Duodenal mucosa (tissue), 2 donors: ENCODE measurements around the gene PCDHB11.
A peak's percentile ranks its signal among the peaks of the same experiment; 100 is the strongest.
"Not testable (repeated sequence)": the region's sequence is repeated elsewhere in the genome, so short reads cannot be mapped to it uniquely, and the experiment has no call there.

Experiments used
- H3K27ac ChIP-seq: one replicate; pipeline ENCODE4 v1.7.0; 2013; ENCODE audit warnings: low read depth, low read length
- H3K27me3 ChIP-seq, 2 donors: one replicate each; pipeline ENCODE4 v1.7.0; 2013; ENCODE audit warnings: low read length in 2 of 2, control low read depth in 1 of 2; ENCODE audit not compliant: insufficient read depth in 2 of 2, control insufficient read depth in 1 of 2
- H3K36me3 ChIP-seq, 2 donors: one replicate each; pipeline ENCODE4 v1.7.0; 2013; ENCODE audit warnings: low read length in 2 of 2, control low read depth in 1 of 2; ENCODE audit not compliant: insufficient read depth in 2 of 2, control insufficient read depth in 1 of 2
- H3K4me1 ChIP-seq, 2 donors: one replicate each; pipeline ENCODE4 v1.7.0; 2013; ENCODE audit warnings: low read length in 2 of 2, control low read depth in 1 of 2; ENCODE audit not compliant: insufficient read depth in 2 of 2, control insufficient read depth in 1 of 2
- H3K4me3 ChIP-seq, 2 donors: one replicate each; pipeline ENCODE4 v1.7.0; 2013; ENCODE audit warnings: low read length in 2 of 2, low read depth in 1 of 2
- H3K9ac ChIP-seq, 2 donors: one replicate each; pipeline ENCODE4 v1.7.0; 2013; ENCODE audit warnings: low read length in 2 of 2, low read depth in 1 of 2
- H3K9me3 ChIP-seq, 2 donors: one replicate each; pipeline ENCODE4 v1.7.0; 2013; ENCODE audit warnings: low read length in 2 of 2, control low read depth in 1 of 2; ENCODE audit not compliant: control insufficient read depth in 1 of 2

Gene PCDHB11

DNA sequence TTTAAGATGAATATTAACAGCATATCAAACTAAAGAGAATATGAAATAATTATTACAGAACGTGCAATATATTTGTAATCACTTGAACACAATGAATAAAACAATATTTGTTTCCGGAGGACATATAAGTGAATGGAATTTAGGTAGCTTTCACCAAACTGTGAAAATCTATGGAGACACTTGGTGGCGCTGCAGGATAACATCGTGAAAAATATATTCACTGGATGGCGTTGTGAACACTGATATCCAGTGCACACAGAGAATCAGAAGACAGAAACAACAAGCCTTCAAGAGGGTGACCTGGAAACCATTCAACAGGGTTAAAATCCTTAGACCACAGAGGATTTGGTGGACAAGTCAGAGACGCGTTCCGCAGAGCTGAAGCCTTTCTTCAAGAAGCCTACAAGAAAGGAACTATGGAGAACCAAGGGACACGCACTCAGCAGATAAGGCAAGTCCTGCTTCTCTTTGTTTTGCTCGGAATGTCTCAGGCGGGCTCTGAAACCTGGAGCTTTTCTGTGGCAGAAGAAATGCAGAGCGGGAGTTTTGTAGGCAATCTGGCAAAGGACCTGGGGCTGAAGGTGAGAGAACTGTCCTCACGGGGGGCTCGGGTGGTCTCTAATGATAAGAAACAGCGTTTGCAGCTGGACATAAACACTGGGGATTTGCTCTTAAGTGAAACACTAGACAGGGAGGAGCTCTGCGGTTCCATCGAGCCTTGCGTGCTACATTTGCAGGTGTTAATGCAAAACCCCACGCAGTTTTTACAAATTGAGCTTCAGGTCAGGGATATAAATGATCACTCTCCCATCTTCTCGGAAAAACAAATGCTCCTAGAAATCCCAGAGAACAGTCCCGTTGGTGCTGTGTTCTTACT is at the start of gene PCDHB11:
Gene PCDHB11 (plus strand): TSS at position 269 of the 877 bp plus-strand sequence. CDS start 148 bp downstream, at position 417.
- H3K9me3 ChIP-seq: peaks cover 5 to 30% of the 10 kb centered on the region in 2 donors
- no peaks in the 10 kb centered on the region for H3K36me3 ChIP-seq
- no peaks in the 10 kb centered on the region for H3K4me1 ChIP-seq
- no peak within 1 kb of the TSS for H3K9ac ChIP-seq
- H3K4me3 ChIP-seq: peak within 1 kb of the TSS in 1 of 2 donors; percentile 12
- H3K27ac ChIP-seq: no peak within 1 kb of the TSS
- no peaks in the 10 kb centered on the region for H3K27me3 ChIP-seq

DNA sequence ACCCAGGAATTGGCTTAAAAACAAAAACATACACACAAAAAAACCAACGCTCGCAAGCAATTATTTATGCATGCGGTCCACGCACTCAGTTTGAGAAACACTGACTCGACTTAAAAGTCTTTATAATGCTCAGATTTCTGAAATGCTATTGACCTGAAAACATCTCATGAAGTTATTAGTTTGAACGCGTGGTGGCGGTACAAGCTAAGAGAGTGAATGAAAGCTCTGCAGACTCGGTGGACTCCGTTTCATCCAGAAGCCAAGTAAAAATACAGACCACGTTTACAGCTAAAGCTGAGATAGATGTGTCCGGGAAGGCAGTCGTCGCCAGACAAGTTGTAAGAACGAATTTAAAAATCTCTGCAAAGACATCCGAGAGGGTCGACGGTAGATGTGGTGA is 49.6 kb upstream of the PCDHB11 start, which contains the start of gene PCDHB6:
Gene PCDHB6 (plus strand): TSS at position 246 of the 400 bp plus-strand sequence. CDS start 201 bp downstream, outside the sequence.
- H3K9me3 ChIP-seq: peaks cover 6 to 15% of the 10 kb centered on the region in 2 donors
- H3K4me1 ChIP-seq: no peaks in the 10 kb centered on the region
- H3K4me3 ChIP-seq: no peak within 1 kb of the TSS
- H3K9ac ChIP-seq: no peak within 1 kb of the TSS
- no peak within 1 kb of the TSS for H3K27ac ChIP-seq
- H3K27me3 ChIP-seq: no peaks in the 10 kb centered on the region
- no peaks in the 10 kb centered on the region for H3K36me3 ChIP-seq

DNA sequence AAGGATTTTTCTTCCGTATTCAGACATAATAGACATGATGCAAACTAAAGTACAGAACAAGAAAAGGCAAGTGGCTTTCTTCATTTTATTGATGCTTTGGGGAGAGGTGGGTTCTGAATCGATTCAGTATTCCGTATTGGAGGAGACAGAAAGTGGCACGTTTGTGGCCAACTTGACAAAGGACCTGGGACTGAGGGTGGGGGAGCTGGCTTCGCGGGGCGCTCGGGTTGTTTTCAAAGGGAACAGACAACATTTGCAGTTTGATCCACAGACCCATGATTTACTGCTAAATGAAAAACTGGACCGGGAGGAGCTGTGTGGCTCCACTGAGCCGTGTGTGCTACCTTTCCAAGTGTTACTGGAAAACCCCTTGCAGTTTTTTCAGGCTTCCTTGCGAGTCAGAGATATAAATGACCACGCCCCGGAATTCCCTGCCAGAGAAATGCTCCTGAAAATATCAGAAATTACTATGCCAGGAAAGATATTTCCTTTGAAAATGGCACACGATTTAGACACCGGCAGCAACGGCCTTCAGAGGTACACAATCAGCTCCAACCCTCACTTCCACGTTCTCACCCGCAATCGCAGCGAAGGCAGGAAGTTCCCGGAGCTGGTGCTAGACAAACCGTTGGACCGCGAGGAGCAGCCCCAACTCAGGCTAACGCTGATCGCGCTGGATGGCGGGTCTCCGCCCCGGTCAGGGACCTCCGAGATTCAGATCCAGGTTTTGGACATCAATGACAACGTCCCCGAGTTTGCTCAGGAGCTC is 49.0 kb upstream of the PCDHB11 start:
- Histone ChIP-seq H3K27me3 (no peaks in the 10 kb centered on the region), H3K4me3 (no peak overlapping the region), H3K9ac (no peak overlapping the region), H3K36me3 (no peaks in the 10 kb centered on the region), H3K9me3 (peaks cover 6 to 20% of the 10 kb centered on the region in 2 donors), H3K27ac (no peak overlapping the region), H3K4me1 (no peaks in the 10 kb centered on the region)

DNA sequence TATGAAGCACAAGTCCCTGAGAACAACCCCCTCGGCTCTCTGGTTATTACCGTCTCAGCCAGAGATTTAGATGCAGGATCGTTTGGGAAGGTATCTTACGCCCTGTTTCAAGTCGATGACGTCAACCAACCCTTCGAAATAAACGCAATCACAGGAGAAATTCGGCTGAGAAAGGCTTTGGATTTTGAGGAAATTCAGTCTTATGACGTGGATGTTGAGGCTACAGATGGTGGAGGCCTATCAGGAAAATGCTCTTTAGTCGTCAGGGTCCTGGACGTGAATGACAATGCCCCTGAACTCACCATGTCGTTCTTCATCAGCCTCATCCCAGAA is 48.5 kb upstream of the PCDHB11 start:
- Histone ChIP-seq H3K27me3 (no peaks in the 10 kb centered on the region), H3K27ac (no peak overlapping the region), H3K4me3 (no peak overlapping the region)

DNA sequence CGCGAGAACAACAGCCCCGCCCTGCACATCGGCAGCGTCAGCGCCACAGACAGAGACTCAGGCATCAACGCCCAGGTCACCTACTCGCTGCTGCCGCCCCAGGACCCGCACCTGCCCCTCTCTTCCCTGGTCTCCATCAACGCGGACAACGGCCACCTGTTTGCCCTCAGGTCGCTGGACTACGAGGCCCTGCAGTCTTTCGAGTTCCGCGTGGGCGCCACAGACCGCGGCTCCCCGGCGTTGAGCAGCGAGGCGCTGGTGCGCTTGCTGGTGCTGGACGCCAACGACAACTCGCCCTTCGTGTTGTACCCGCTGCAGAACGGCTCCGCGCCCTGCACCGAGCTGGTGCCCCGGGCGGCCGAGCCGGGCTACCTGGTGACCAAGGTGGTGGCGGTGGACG is 47.8 kb upstream of the PCDHB11 start:
- H3K4me3 ChIP-seq, H3K27ac ChIP-seq, H3K4me1 ChIP-seq, H3K36me3 ChIP-seq, H3K9ac ChIP-seq, H3K27me3 ChIP-seq: not testable (repeated sequence)
- H3K9me3 ChIP-seq: peaks cover 14 to 28% of the 10 kb centered on the region in 2 donors

More for the DNA sequence above, 48.5 kb upstream of the PCDHB11 start:
- Histone ChIP-seq H3K4me1 (no peaks in the 10 kb centered on the region), H3K9ac (no peak overlapping the region), H3K36me3 (no peaks in the 10 kb centered on the region), H3K9me3 (peaks cover 9 to 22% of the 10 kb centered on the region in 2 donors)

DNA sequence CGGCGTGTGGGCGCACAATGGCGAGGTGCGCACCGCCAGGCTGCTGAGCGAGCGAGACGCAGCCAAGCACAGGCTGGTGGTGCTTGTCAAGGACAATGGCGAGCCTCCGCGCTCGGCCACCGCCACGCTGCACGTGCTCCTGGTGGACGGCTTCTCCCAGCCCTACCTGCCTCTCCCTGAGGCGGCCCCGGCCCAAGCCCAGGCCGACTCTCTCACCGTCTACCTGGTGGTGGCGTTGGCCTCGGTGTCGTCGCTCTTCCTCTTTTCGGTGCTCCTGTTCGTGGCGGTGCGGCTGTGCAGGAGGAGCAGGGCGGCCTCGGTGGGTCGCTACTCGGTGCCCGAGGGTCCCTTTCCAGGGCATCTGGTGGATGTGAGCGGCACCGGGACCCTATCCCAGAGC is 47.3 kb upstream of the PCDHB11 start:
- H3K36me3 ChIP-seq, H3K27ac ChIP-seq, H3K27me3 ChIP-seq, H3K4me1 ChIP-seq, H3K4me3 ChIP-seq, H3K9ac ChIP-seq: not testable (repeated sequence)
- H3K9me3 ChIP-seq: peaks cover 16 to 33% of the 10 kb centered on the region in 2 donors

DNA sequence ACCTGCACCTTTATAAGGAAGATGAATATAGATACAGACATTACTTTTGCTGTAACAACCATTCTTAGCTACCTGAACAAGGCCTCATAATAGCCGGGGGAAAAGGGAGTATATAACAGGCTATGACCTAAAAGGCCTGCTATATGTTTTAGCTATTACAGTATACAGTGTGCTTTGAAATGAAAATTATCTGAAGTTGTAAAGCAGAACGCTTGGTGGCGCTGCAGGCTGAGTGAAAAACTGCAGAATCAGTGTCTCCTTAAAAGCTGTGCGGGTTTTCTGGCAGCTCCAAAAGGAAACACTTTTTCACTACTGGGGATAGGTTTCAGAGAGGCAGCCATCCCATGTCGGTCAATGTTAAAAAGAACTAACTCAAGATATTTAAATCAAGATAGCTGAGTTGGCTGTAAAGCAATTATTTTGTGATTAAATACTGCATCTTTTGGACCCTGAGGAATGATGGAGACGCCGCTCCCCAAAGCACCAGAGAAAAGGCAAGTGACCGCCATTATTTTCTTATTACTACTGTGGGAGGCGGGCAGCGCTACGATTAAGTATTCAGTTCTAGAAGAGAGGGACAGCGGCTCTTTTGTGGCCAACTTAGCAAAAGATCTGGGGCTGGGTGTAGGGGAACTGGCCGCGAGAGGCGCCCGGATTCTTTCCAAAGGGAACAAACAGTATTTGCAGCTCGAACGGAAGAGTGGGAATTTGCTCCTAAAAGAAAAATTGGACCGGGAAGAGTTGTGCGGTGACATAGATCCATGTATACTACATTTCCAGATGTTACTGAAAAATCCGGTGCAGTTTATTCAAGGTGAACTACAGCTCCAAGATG is 43.7 kb upstream of the PCDHB11 start:
- Histone ChIP-seq H3K9me3 (peaks cover 11 to 33% of the 10 kb centered on the region in 2 donors), H3K4me1 (no peaks in the 10 kb centered on the region), H3K36me3 (no peaks in the 10 kb centered on the region), H3K27ac (no peak overlapping the region), H3K9ac (no peak overlapping the region), H3K4me3 (no peak overlapping the region), H3K27me3 (no peaks in the 10 kb centered on the region)

DNA sequence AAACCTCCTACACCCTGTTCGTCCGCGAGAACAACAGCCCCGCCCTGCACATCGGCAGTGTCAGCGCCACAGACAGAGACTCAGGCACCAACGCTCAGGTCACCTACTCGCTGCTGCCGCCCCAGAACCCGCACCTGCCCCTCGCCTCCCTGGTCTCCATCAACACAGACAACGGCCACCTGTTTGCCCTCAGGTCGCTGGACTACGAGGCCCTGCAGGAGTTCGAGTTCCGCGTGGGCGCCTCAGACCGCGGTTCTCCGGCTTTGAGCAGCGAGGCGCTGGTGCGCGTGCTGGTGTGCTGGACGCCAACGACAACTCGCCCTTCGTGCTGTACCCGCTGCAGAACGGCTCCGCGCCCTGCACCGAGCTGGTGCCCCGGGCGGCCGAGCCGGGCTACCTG is 42.1 kb upstream of the PCDHB11 start:
- H3K4me1 ChIP-seq, H3K9ac ChIP-seq, H3K36me3 ChIP-seq, H3K4me3 ChIP-seq, H3K27me3 ChIP-seq, H3K27ac ChIP-seq: not testable (repeated sequence)
- peaks cover 11 to 32% of the 10 kb centered on the region in 2 donors for H3K9me3 ChIP-seq

DNA sequence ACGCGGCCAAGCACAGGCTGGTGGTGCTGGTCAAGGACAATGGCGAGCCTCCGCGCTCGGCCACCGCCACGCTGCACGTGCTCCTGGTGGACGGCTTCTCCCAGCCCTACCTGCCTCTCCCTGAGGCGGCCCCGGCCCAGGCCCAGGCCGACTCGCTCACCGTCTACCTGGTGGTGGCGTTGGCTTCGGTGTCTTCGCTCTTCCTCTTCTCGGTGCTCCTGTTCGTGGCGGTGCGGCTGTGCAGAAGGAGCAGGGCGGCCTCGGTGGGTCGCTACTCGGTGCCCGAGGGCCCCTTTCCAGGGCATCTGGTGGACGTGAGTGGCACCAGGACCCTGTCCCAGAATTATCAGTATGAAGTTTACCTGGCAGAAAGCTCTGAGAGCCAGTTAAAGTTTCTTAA is 41.5 kb upstream of the PCDHB11 start:
- not testable (repeated sequence) for H3K27me3 ChIP-seq, H3K27ac ChIP-seq, H3K4me1 ChIP-seq, H3K36me3 ChIP-seq, H3K4me3 ChIP-seq, H3K9ac ChIP-seq
- peaks cover 13 to 32% of the 10 kb centered on the region in 2 donors for H3K9me3 ChIP-seq
